Naive B cell (primary cell): ENCODE measurements around the gene UCHL5. TPM values are rescaled to one million over a fixed set of nuclear protein-coding genes. Genes with fewer than 3 reads are reported as not detected.
A peak's percentile ranks its signal among the peaks of the same experiment; 100 is the strongest.
"Not testable (repeated sequence)": the region's sequence is repeated elsewhere in the genome, so short reads cannot be mapped to it uniquely, and the experiment has no call there.

Source experiments
- ATAC-seq, 2 donors: fragments of 150-1000 bp; cut with Tn5 transposase; 2 replicates each; pipeline ENCODE4 v1.10.0; 2021; ENCODE audit warnings: low read depth in 2 of 2, mild to moderate bottlenecking in 2 of 2, moderate library complexity in 2 of 2
- DNase-seq: peaks from one replicate; pipeline ENCODE4 v3.0.0; 2022
- H3K27ac Mint-ChIP-seq, 6 donors: one replicate each; pipeline ENCODE4 v1.8.0; 2020 to 2022; ENCODE audit warnings: mild to moderate bottlenecking in 6 of 6, mixed read lengths in 6 of 6, moderate library complexity in 5 of 6, inconsistent platforms in 2 of 6
- H3K27me3 Mint-ChIP-seq, 3 donors: one replicate each; pipeline ENCODE4 v1.8.0; 2021 to 2022; ENCODE audit warnings: mixed read lengths in 3 of 3, mild to moderate bottlenecking in 1 of 3
- H3K36me3 Mint-ChIP-seq, 2 donors: one replicate each; pipeline ENCODE4 v1.8.0; 2020 to 2022; ENCODE audit warnings: mixed read lengths in 2 of 2, inconsistent platforms in 1 of 2, mild to moderate bottlenecking in 1 of 2
- H3K4me1 Mint-ChIP-seq, 3 donors: one replicate each; pipeline ENCODE4 v1.8.0; 2020 to 2022; ENCODE audit warnings: mixed read lengths in 3 of 3, inconsistent platforms in 1 of 3, mild to moderate bottlenecking in 1 of 3, moderate library complexity in 1 of 3
- H3K4me3 Mint-ChIP-seq, 8 donors: one replicate each; pipeline ENCODE4 v1.8.0; 2020 to 2022; ENCODE audit warnings: mild to moderate bottlenecking in 8 of 8, mixed read lengths in 8 of 8, moderate library complexity in 8 of 8, inconsistent platforms in 2 of 8
- H3K9me3 Mint-ChIP-seq, 7 donors: one replicate each; pipeline ENCODE4 v1.8.0; 2020 to 2022; ENCODE audit warnings: mixed read lengths in 7 of 7, mild to moderate bottlenecking in 5 of 7, inconsistent platforms in 2 of 7, moderate library complexity in 1 of 7
- polyA plus RNA-seq, 6 donors: library from polyadenylated mRNA; unstranded; fragments of 300-500 nt; fragmentation: Illumina TruSeq; gene quantifications; one replicate each; pipeline ENCODE4 v1.2.3, GENCODE V29; 2021; ENCODE audit warnings: low read depth in 6 of 6

UCHL5 gene
- polyA plus RNA-seq, 6 donors from 2014 or later: 40.8 to 59.5 (median 45.0) TPM

DNA sequence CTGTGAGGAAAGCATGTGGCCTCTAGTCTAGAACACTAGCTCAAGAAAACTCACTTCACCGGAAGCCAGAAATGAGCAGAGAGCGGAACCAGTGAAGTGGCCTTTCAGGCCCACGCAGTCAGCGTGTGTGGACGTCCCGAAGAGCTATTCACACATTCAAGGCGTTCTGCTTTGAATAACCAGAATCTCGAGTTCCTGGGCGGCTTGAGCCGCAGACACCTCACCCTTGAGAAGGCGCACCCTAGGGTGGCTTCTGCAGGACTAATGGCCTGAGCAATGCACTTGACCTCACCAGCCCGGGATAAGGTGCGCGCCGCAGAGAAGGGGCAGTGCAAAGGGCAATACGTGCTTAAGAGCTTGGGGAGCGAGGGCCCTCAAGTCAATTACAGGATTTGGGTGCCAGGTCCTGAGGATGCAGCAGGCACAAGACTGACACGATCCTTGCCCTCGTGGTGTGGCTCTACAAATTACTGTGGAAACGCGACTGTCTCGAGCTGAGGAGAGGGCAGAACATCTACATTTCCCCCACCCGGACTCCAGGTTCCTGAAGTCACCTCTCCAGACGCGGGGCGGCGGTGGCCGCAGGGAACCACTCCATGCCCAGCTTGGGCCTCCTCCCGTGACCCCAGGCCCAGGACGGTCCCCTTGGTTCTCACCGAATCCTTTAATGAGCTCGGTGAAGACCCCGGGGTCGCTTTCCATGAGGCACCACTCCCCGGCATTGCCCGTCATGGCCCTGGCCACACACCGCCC lies 455 bp downstream of the UCHL5 start:
- H3K9me3 Mint-ChIP-seq: no peaks in the 10 kb centered on the region
- H3K4me1 Mint-ChIP-seq: peaks cover 36 to 44% (median 43%) of the 10 kb centered on the region in 3 donors
- H3K27me3 Mint-ChIP-seq: no peaks in the 10 kb centered on the region
- ATAC-seq (peak; percentile 5 to 12), DNase-seq (peak; percentile 39)
- H3K4me3 Mint-ChIP-seq: peak overlapping the region; percentile 86 to 100 (median 96)
- peak overlapping the region; percentile 95 to 99 (median 98) for H3K27ac Mint-ChIP-seq
- no peaks in the 10 kb centered on the region for H3K36me3 Mint-ChIP-seq

GRCh38 chr1:193054169-193054675 lies 4.9 kb downstream of the UCHL5 start:
- H3K27me3 Mint-ChIP-seq: no peaks in the 10 kb centered on the region
- H3K9me3 Mint-ChIP-seq: no peaks in the 10 kb centered on the region
- DNase-seq (no peak), ATAC-seq (no peak)
- H3K4me1 Mint-ChIP-seq: peaks cover 20 to 24% (median 22%) of the 10 kb centered on the region in 3 donors
- no peak overlapping the region for H3K27ac Mint-ChIP-seq
- H3K4me3 Mint-ChIP-seq: peak overlapping the region in 1 of 8 donors; percentile 61
- no peaks in the 10 kb centered on the region for H3K36me3 Mint-ChIP-seq

DNA sequence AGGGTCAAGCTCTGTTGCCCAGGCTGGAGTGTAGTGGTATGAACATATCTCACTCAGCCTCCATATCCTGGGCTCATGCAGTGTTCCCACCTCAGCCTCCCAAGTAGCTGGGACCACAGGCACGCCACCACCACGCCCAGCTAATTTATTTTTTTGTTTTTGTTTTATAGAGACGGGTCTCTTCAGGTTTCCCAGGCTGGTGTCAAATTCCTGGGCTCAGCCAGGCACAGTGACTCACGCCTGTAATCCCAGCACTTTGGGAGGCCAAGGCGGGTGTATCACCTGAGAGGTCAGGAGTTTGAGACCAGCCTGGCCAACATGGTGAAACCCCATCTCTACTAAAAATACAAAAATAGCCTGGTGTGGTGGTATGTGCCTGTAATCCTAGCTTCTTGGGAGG lies 10.2 kb downstream of the UCHL5 start:
- H3K4me3 Mint-ChIP-seq, H3K27ac Mint-ChIP-seq, H3K36me3 Mint-ChIP-seq, H3K4me1 Mint-ChIP-seq, DNase-seq, H3K9me3 Mint-ChIP-seq, ATAC-seq, H3K27me3 Mint-ChIP-seq: not testable (repeated sequence)

DNA sequence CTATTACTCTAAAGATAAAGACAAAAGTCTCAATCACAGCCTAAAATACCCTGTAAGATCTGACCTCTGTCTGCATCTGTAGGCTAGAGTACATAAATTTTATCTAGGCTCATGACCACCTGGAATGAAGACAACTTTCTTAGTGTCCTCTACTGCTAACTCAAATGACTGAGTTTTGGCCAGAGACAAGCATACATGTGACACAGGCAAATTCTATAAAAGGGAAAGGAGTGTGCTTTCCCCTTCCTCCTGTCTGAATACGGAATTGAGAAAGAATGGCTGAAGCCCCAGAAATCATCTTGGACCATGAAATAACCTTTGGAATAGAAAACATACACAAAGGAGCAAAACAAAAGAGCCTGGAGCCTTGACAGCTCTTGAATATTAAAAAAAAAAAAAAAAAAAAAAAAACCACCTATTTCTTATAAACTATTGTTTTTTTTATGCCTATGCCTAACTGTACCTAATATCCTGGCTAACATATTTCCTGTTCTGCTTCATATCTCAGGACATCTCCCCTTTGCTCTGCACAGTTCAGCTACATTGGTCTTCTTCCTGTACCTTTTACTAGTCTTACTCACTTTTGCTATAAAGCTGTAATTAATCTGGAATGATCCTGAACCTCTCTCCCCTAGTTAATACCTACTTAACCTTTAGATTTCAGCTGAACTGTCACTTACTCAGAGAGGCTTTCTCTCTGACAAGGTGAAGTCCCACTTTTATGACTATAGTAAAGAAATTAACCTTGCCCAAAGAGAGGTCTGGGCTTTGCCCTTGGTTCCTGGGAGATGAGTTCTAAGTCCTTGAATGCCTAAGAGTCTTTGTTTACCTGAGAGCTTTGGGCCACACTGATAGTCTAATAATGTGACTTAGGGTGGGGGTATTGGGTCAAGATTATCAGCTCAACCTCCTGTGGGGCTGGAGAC lies 16.1 kb downstream of the UCHL5 start:
- no peaks in the 10 kb centered on the region for H3K9me3 Mint-ChIP-seq
- ATAC-seq (no peak), DNase-seq (no peak)
- H3K27ac Mint-ChIP-seq: peak overlapping the region in 2 of 6 donors; percentile 16 to 54
- H3K4me3 Mint-ChIP-seq: no peak overlapping the region
- H3K4me1 Mint-ChIP-seq: peaks cover 0 to 10% (median 7%) of the 10 kb centered on the region in 3 donors
- no peaks in the 10 kb centered on the region for H3K27me3 Mint-ChIP-seq
- peaks cover 11 to 12% of the 10 kb centered on the region in 2 donors for H3K36me3 Mint-ChIP-seq

DNA sequence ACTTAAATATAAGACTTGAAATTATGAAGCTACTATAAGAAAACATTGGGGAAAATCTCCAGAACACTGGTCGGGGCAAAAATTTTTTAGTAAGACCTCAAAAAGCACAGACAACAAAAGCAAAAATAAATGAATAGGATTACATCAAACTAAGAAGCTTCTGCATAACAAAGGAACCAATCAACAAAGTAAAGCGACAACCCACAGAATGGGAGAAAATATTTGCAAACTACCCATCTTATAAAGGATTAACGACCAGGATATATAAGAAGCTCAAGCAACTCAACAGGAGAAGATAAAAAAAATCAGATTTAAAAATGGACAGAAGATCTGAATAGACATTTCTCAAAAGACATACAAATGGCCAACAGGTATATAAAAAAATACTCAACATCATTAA lies 19.1 kb downstream of the UCHL5 start:
- no peak overlapping the region for H3K27ac Mint-ChIP-seq
- peaks cover 12 to 14% of the 10 kb centered on the region in 2 donors for H3K36me3 Mint-ChIP-seq
- H3K9me3 Mint-ChIP-seq: no peaks in the 10 kb centered on the region
- no peak overlapping the region for H3K4me3 Mint-ChIP-seq
- ATAC-seq (no peak), DNase-seq (no peak)
- H3K4me1 Mint-ChIP-seq: peaks cover 2 to 34% (median 16%) of the 10 kb centered on the region in 3 donors
- H3K27me3 Mint-ChIP-seq: no peaks in the 10 kb centered on the region

- ATAC-seq (no peak), DNase-seq (no peak)
- Mint-ChIP-seq H3K9me3 (no peaks in the 10 kb centered on the region), H3K27ac (peak overlapping the region in 1 of 6 donors; percentile 44), H3K4me3 (no peak overlapping the region), H3K27me3 (no peaks in the 10 kb centered on the region), H3K36me3 (peaks cover 0 to 13% of the 10 kb centered on the region in 2 donors), H3K4me1 (peaks cover 2 to 34% (median 18%) of the 10 kb centered on the region in 3 donors)
Measured at GRCh38 chr1:193036337-193037047, 22.7 kb downstream of the UCHL5 start.

- Mint-ChIP-seq H3K27ac (no peak overlapping the region), H3K36me3 (peaks cover 0 to 13% of the 10 kb centered on the region in 2 donors), H3K4me1 (peaks cover 2 to 24% (median 16%) of the 10 kb centered on the region in 3 donors), H3K4me3 (no peak overlapping the region), H3K9me3 (no peaks in the 10 kb centered on the region), H3K27me3 (no peaks in the 10 kb centered on the region)
- ATAC-seq (no peak), DNase-seq (no peak)
Measured at GRCh38 chr1:193033610-193034009, 25.6 kb downstream of the UCHL5 start.

DNA sequence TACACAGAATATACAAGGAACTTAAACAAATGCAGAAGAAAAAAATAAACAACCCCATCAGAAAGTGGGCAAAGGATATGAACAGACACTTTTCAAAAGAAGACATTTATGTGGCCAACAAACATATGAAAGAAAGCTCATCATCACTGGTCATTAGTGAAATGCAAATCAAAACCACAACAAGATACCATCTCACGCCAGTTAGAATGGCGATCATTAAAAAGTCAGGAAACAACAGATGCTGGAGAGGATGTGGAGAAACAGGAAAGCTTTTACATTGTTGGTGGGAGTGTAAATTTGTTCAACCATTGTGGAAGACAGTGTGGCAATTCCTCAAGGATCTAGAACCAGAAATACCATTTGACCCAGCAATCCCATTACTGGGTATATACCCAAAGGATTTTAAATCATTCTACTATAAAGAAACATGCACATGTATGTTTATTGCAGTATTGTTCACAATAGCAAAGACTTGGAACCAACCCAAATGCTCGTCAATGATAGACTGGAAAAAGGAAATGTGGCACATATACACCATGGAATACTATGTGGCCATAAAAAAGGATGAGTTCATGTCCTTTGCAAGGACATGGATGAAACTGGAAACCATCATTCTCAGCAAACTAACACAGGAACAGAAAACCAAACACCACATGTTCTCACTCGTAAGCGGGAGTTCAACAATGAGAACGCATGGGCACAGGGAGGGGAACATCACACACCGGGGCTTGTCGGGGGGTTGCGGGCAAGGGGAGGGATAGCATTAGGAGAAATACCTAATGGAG lies 26.3 kb downstream of the UCHL5 start:
- Mint-ChIP-seq H3K36me3 (peaks cover 0 to 13% of the 10 kb centered on the region in 2 donors), H3K27ac (peak overlapping the region in 1 of 6 donors; percentile 37), H3K4me1 (peaks cover 2 to 24% (median 16%) of the 10 kb centered on the region in 3 donors)
- not testable (repeated sequence) for ATAC-seq, DNase-seq, H3K27me3 Mint-ChIP-seq, H3K4me3 Mint-ChIP-seq, H3K9me3 Mint-ChIP-seq

- no peak overlapping the region for H3K27ac Mint-ChIP-seq
- peaks cover 0 to 13% of the 10 kb centered on the region in 2 donors for H3K36me3 Mint-ChIP-seq
- peaks cover under 1 to 11% (median 7%) of the 10 kb centered on the region in 3 donors for H3K4me1 Mint-ChIP-seq
- H3K9me3 Mint-ChIP-seq: no peaks in the 10 kb centered on the region
- ATAC-seq (no peak), DNase-seq (no peak)
- H3K4me3 Mint-ChIP-seq: no peak overlapping the region
- H3K27me3 Mint-ChIP-seq: no peaks in the 10 kb centered on the region
Measured at GRCh38 chr1:193031431-193031830, 27.7 kb downstream of the UCHL5 start.

DNA sequence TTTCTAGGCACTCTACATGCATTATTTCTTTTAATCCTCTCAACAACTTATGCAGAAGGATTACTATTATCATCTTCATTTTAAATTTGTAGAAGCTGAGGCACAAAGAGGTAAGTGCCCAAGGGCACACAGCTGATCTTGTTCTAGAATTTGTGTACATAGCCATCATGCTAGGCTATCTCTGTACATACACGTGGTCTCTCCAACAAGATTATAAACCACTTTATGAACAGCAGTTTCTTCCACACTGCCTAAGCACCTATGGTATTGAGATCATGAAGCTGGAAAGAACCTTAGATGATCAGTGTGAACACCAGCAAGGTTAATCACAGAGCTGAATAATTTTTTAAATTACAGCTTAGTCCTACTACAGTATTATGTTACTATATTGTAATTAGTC lies 28.9 kb downstream of the UCHL5 start:
- Mint-ChIP-seq H3K4me3 (no peak overlapping the region), H3K27me3 (no peaks in the 10 kb centered on the region), H3K4me1 (peaks cover 0 to 7% (median 0%) of the 10 kb centered on the region in 3 donors), H3K9me3 (no peaks in the 10 kb centered on the region), H3K27ac (no peak overlapping the region), H3K36me3 (peaks cover 0 to 17% of the 10 kb centered on the region in 2 donors)
- DNase-seq (no peak), ATAC-seq (no peak)

GRCh38 chr1:193025218-193025617 lies 33.9 kb downstream of the UCHL5 start:
- no peak overlapping the region for H3K4me3 Mint-ChIP-seq
- ATAC-seq: no peak
- H3K36me3 Mint-ChIP-seq: peaks cover 0 to 9% of the 10 kb centered on the region in 2 donors
- H3K4me1 Mint-ChIP-seq: no peaks in the 10 kb centered on the region
- H3K27ac Mint-ChIP-seq: no peak overlapping the region
- H3K9me3 Mint-ChIP-seq: no peaks in the 10 kb centered on the region
- no peak for DNase-seq
- H3K27me3 Mint-ChIP-seq: no peaks in the 10 kb centered on the region

DNA sequence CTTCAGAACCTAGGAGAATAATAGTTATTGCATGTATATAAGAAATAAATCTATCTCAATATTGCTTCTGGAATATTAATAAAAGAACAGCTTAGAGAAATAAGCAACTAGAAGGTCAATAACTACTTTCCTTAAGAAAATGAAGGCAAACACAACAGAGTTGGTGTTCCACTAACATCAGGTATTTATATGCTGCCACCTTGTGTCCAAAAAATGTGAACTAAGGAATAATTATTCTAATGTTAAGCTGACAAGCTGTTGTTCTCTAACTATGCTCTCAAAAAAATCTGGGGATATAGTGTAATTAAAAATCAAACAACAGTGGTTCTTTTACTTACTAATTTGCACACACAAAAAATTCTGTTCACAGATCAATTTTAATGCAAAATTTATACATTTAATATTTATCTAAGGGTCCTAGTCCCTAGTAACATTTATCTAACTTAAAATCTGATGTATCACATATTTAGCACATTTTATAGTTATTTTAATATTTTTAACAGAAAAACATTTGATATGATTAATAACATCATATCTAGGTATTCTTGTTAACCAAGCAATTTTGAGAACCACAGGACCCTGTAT lies 39.6 kb downstream of the UCHL5 start:
- H3K9me3 Mint-ChIP-seq: no peaks in the 10 kb centered on the region
- no peak overlapping the region for H3K4me3 Mint-ChIP-seq
- H3K4me1 Mint-ChIP-seq: no peaks in the 10 kb centered on the region
- peak; percentile 38 for DNase-seq
- no peak overlapping the region for H3K27ac Mint-ChIP-seq
- H3K27me3 Mint-ChIP-seq: no peaks in the 10 kb centered on the region
- H3K36me3 Mint-ChIP-seq: no peaks in the 10 kb centered on the region
- no peak for ATAC-seq
